ENCODE results near the gene C17orf113. TPM values are rescaled to one million over a fixed set of nuclear protein-coding genes. Genes with fewer than 3 reads are reported as not detected.

Gene C17orf113
- total RNA-seq, 1 donor from 2014 or later = 0.98 TPM

- no peak for DNase-seq (ENCODE audit: low read depth)
- H3K4me3 ChIP-seq (ENCODE audit: low read depth, low read length) = no peak overlapping the region
- TF ChIP-seq CTCF (conservative IDR thresholded peaks at IDR 0.05; ENCODE audit: low read depth, low read length) = no peak
These were observed 40.8 kb upstream of the C17orf113 start for GRCh38 chr17:42090964-42091790.

DNA sequence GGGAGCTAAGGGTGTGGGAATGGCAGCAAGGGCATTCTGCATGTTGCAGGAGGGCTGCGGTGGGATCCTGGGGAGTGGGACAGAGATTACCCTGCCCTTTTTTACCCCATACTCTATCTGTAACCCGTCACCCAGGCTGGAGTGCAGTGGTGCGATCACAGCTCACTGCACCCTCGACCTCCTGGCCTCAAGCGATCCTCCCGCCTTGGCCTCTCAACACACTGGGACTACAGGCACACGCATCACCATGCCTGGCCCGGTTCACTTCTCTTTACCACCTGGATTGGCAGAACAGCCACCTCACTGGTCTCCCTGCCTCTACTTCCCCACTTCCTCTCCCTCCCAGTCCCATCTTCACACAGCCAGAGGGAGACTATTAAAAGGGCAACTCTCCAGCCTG lies 38.3 kb upstream of the C17orf113 start:
- H3K4me3 ChIP-seq (ENCODE audit: low read depth, low read length) = no peak overlapping the region
- TF ChIP-seq CTCF (conservative IDR thresholded peaks at IDR 0.05; ENCODE audit: low read depth, low read length) = no peak
- no peak for DNase-seq (ENCODE audit: low read depth)

DNA sequence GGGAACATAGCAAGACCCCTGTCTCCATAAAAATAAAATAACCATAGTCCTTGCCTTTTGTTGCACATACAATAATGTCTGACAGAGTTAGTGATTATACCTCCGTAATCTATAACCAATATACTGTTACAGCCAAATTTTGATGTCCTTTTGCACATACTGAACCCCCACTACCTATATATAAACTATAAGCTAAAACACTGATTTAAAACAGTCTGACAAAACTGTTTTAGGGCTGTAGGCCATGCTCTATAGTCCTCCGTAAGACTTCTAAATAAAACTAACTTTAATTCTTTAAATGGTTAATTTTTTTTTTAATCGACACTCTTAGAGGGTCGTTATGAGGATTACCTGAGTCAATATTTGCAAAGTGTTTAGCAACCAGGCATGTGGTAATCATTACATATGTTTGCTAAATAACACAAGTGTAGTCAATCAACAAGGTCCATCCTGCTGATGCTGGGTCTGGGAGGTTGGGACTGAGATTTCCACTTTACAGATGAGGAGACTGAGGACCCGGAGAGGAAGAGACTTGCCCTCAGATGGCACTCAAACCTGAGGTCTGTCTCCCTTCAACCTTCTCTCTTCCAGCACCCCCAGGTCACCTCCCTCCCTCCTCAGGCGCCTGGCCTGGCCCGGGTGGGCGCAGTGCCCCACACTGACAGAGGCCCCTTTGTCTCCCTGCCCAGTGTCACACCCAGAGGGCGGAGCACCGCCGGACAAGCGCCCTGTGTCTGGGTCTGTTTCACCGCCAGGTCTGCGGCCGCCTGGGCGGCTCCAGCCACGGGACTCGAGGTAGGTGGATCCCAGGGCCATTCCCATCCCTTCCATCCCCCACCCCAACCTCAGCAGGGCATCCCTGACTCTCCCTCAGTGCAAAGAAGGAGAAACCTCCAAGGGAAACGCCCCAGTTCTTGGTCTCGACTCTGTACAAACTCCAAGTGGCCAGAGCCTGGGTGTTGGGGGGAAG lies 37.6 kb upstream of the C17orf113 start:
- H3K4me3 ChIP-seq (ENCODE audit: low read depth, low read length) = no peak overlapping the region
- no peak for DNase-seq (ENCODE audit: low read depth)
- no peak for TF ChIP-seq CTCF (conservative IDR thresholded peaks at IDR 0.05; ENCODE audit: low read depth, low read length)

- no peak for DNase-seq (ENCODE audit: low read depth)
- no peak overlapping the region for H3K4me3 ChIP-seq (ENCODE audit: low read depth, low read length)
- no peak for TF ChIP-seq CTCF (conservative IDR thresholded peaks at IDR 0.05; ENCODE audit: low read depth, low read length)
These were observed 36.8 kb upstream of the C17orf113 start for GRCh38 chr17:42087042-42087701.

- no peak for TF ChIP-seq CTCF (conservative IDR thresholded peaks at IDR 0.05; ENCODE audit: low read depth, low read length)
- no peak overlapping the region for H3K4me3 ChIP-seq (ENCODE audit: low read depth, low read length)
- DNase-seq (ENCODE audit: low read depth) = no peak
These were observed 31.2 kb upstream of the C17orf113 start for GRCh38 chr17:42081516-42082129.

GRCh38 chr17:42079541-42079940 lies 29.1 kb upstream of the C17orf113 start:
- DNase-seq (ENCODE audit: low read depth) = no peak
- no peak overlapping the region for H3K4me3 ChIP-seq (ENCODE audit: low read depth, low read length)
- TF ChIP-seq CTCF (conservative IDR thresholded peaks at IDR 0.05; ENCODE audit: low read depth, low read length) = no peak

All from epithelial cell of proximal tubule (primary cell).